ENCODE data around the gene ADAMTS2.

Gene ADAMTS2

GRCh38 chr5:179065703-179066102 lies 279.6 kb downstream of the ADAMTS2 start:
- no peak for DNase-seq

GRCh38 chr5:179061025-179061424 lies 284.2 kb downstream of the ADAMTS2 start:
- no peak for DNase-seq
